Liver (tissue), 9 donors: ENCODE results near the gene FAM110D. TPM values are rescaled to one million over a fixed set of nuclear protein-coding genes. Genes with fewer than 3 reads are reported as not detected.

Source experiments
- DNase-seq: peaks from one replicate; pipeline ENCODE4 v3.0.0-alpha.2; 2017; ENCODE audit warnings: low spot score
- H3K27ac ChIP-seq, 2 donors: one replicate each; pipeline ENCODE4 v1.7.0; 2013; ENCODE audit warnings: inconsistent platforms in 2 of 2, low read length in 2 of 2, control low read depth in 1 of 2, low read depth in 1 of 2, mild to moderate bottlenecking in 1 of 2
- H3K27me3 ChIP-seq, 4 donors: one replicate each; pipeline versions ENCODE4 v1.6.1 to v1.7.0; 2013; ENCODE audit warnings: low read length in 3 of 4, inconsistent platforms in 1 of 4, mild to moderate bottlenecking in 1 of 4, moderate library complexity in 1 of 4; ENCODE audit not compliant: control insufficient read depth in 4 of 4, insufficient read depth in 4 of 4
- H3K36me3 ChIP-seq, 4 donors: one replicate each; pipeline versions ENCODE4 v1.6.1 to v1.7.0; 2013; ENCODE audit warnings: low read length in 3 of 4, mild to moderate bottlenecking in 3 of 4, low read depth in 1 of 4, moderate library complexity in 1 of 4; ENCODE audit not compliant: control insufficient read depth in 4 of 4, insufficient read depth in 3 of 4
- H3K4me1 ChIP-seq, 4 donors: one replicate each; pipeline versions ENCODE4 v1.6.1 to v1.7.0; 2013; ENCODE audit warnings: low read length in 3 of 4, mild to moderate bottlenecking in 3 of 4, moderate library complexity in 1 of 4; ENCODE audit not compliant: control insufficient read depth in 4 of 4, insufficient read depth in 4 of 4
- H3K4me3 ChIP-seq, 3 donors: one replicate each; pipeline versions ENCODE4 v1.6.1 to v1.7.0; 2013; ENCODE audit warnings: low read length in 3 of 3, control low read depth in 1 of 3, low read depth in 1 of 3, mild to moderate bottlenecking in 1 of 3
- H3K9ac ChIP-seq, 2 donors: one replicate each; pipeline ENCODE4 v1.7.0; 2013; ENCODE audit warnings: low read length in 2 of 2, mild to moderate bottlenecking in 2 of 2, moderate library complexity in 2 of 2, control low read depth in 1 of 2, low read depth in 1 of 2
- H3K9me3 ChIP-seq, 4 donors: one replicate each; pipeline versions ENCODE4 v1.6.1 to v1.7.0; 2013; ENCODE audit warnings: low read length in 3 of 4; ENCODE audit not compliant: control insufficient read depth in 4 of 4
- ATF3 ChIP-seq: IDR thresholded peaks from 2 replicates; pipeline ENCODE4 v1.6.1; 2016; ENCODE audit warnings: antibody characterized with exemption
- CTCF ChIP-seq: fragments of 150-350 bp; IDR thresholded peaks from 2 replicates; pipeline ENCODE4 v1.5.1; 2017; ENCODE audit warnings: improper control_type of control experiment, low read depth, low read length; ENCODE audit not compliant: missing input control
- EGR1 ChIP-seq, 2 donors: IDR thresholded peaks; 2 replicates each; pipeline ENCODE4 v1.6.1; 2016 to 2018; ENCODE audit warnings: antibody characterized with exemption in 2 of 2, low read depth in 2 of 2
- FOXA1 ChIP-seq: IDR thresholded peaks from 2 replicates; pipeline ENCODE4 v1.6.1; 2016; ENCODE audit warnings: antibody characterized with exemption
- FOXA2 ChIP-seq: IDR thresholded peaks from 2 replicates; pipeline ENCODE4 v1.6.1; 2016; ENCODE audit warnings: antibody characterized with exemption
- GABPA ChIP-seq, 2 donors: IDR thresholded peaks in 1 of 2; conservative IDR thresholded peaks in 1 of 2; 2 replicates each; pipeline ENCODE4 v1.6.1; 2016; ENCODE audit warnings: antibody characterized with exemption in 2 of 2, mild to moderate bottlenecking in 1 of 2, moderate library complexity in 1 of 2
- HNF4A ChIP-seq, 2 donors: conservative IDR thresholded peaks; 2 replicates each; pipeline ENCODE4 v1.6.1; 2016; ENCODE audit warnings: antibody characterized with exemption in 2 of 2, mild to moderate bottlenecking in 2 of 2
- HNF4G ChIP-seq: IDR thresholded peaks from 2 replicates; pipeline ENCODE4 v1.6.1; 2016; ENCODE audit warnings: antibody characterized with exemption
- JUND ChIP-seq, 2 donors: IDR thresholded peaks; 2 replicates each; pipeline ENCODE4 v1.6.1; 2016; ENCODE audit warnings: antibody characterized with exemption in 2 of 2
- MAX ChIP-seq: IDR thresholded peaks from 2 replicates; pipeline ENCODE4 v1.6.1; 2016; ENCODE audit warnings: antibody characterized with exemption
- NR2F2 ChIP-seq: IDR thresholded peaks from 2 replicates; pipeline ENCODE4 v1.6.1; 2016; ENCODE audit warnings: antibody characterized with exemption
- RAD21 ChIP-seq, 2 donors: IDR thresholded peaks; 2 replicates each; pipeline ENCODE4 v1.6.1; 2016; ENCODE audit warnings: antibody characterized with exemption in 2 of 2, mild to moderate bottlenecking in 2 of 2
- REST ChIP-seq: IDR thresholded peaks from 2 replicates; pipeline ENCODE4 v1.6.1; 2016; ENCODE audit warnings: antibody characterized with exemption, mild to moderate bottlenecking
- RXRA ChIP-seq, 2 donors: IDR thresholded peaks; 2 replicates each; pipeline ENCODE4 v1.6.1; 2017 to 2018; ENCODE audit warnings: antibody characterized with exemption in 2 of 2, mild to moderate bottlenecking in 1 of 2
- SP1 ChIP-seq: IDR thresholded peaks from 2 replicates; pipeline ENCODE4 v1.6.1; 2018; ENCODE audit warnings: antibody characterized with exemption, mild to moderate bottlenecking
- TAF1 ChIP-seq: conservative IDR thresholded peaks from 2 replicates; pipeline ENCODE4 v1.6.1; 2016; ENCODE audit warnings: antibody characterized with exemption, mild to moderate bottlenecking
- YY1 ChIP-seq: IDR thresholded peaks from 2 replicates; pipeline ENCODE4 v1.6.1; 2016; ENCODE audit warnings: antibody characterized with exemption, mild to moderate bottlenecking
- WGBS: extraction: QIAGEN DNeasy Blood & Tissue Kit; methylation state at CpG from one replicate; pipeline ENCODE4 v1.1.7; 2013; 5-methylcytosine and 5-hydroxymethylcytosine counted together
- polyA plus RNA-seq, 2 donors: library from polyadenylated mRNA; stranded (reverse) in 1 of 2; unstranded in 1 of 2; fragments of 200-250 nt in 1 of 2; fragments of >200 nt in 1 of 2; fragmentation: Nextera tagmentation in 1 of 2; extraction: Ambion mirVana in 1 of 2; gene quantifications; one replicate each; pipeline versions ENCODE4 v1.2.1 to v1.2.3, GENCODE V29; 2013 to 2015
- total RNA-seq, 2 donors: library from RNA; depleted of rRNA; stranded (reverse); fragments of >200 nt; gene quantifications; one replicate each; pipeline ENCODE4 v1.2.3, GENCODE V29; 2014
- TF ChIP-seq, protein P1 (sequence below): IDR thresholded peaks from 2 replicates; pipeline ENCODE4 v1.6.1; 2016; ENCODE audit warnings: antibody characterized with exemption
- donor health status: healthy.
- donor health status: healthy.
- donor health status: healthy.
- donor health status: healthy.
- donor health status: healthy.

FAM110D gene
- total and polyA plus RNA-seq, 4 donors = 0.10 to 0.50 (median 0.27) TPM

DNA sequence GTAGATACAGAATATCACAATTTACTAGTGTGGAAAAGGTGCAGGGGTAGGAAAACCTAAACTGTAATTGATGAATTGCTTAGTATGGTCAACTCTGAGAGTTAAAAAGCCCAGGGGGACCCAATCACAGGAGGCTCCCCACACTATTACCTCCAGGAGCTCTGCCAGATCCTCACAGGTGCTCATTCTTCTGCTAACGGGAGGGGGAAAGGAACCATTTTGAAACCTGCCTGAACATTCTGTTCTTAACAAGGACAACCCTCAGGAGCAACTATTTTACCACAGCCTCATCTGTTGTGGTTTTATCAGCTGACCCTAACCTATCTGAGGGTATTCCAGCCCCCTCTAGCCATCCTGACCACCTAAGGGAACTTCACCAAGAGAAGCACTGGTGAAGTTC, 28.2 kb upstream of the FAM110D start:
- Histone ChIP-seq H3K9me3 (no peaks in the 10 kb centered on the region), H3K27ac (no peak overlapping the region), H3K4me1 (peaks cover 2 to 11% (median 6%) of the 10 kb centered on the region in 4 donors), H3K4me3 (no peak overlapping the region), H3K9ac (no peak overlapping the region), H3K36me3 (no peaks in the 10 kb centered on the region), H3K27me3 (no peaks in the 10 kb centered on the region)
- no peak for TF ChIP-seq NR2F2
- TF ChIP-seq YY1 = no peak
- no peak for TF ChIP-seq HNF4A (conservative IDR thresholded peaks at IDR 0.05)
- no peak for TF ChIP-seq TAF1
- no peak for TF ChIP-seq SP1
- TF ChIP-seq CTCF = no peak
- no peak for TF ChIP-seq FOXA2
- TF ChIP-seq GABPA (IDR thresholded peaks at IDR 0.05 in 1 of 2, conservative IDR thresholded peaks at IDR 0.05 in 1 of 2) = no peak
- no peak for TF ChIP-seq MAX
- no peak for TF ChIP-seq JUND (IDR thresholded peaks at IDR 0.05)
- no peak for TF ChIP-seq ATF3
- TF ChIP-seq REST = no peak
- TF ChIP-seq, protein P1, sequence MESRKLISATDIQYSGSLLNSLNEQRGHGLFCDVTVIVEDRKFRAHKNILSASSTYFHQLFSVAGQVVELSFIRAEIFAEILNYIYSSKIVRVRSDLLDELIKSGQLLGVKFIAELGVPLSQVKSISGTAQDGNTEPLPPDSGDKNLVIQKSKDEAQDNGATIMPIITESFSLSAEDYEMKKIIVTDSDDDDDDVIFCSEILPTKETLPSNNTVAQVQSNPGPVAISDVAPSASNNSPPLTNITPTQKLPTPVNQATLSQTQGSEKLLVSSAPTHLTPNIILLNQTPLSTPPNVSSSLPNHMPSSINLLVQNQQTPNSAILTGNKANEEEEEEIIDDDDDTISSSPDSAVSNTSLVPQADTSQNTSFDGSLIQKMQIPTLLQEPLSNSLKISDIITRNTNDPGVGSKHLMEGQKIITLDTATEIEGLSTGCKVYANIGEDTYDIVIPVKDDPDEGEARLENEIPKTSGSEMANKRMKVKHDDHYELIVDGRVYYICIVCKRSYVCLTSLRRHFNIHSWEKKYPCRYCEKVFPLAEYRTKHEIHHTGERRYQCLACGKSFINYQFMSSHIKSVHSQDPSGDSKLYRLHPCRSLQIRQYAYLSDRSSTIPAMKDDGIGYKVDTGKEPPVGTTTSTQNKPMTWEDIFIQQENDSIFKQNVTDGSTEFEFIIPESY = no peak
- TF ChIP-seq FOXA1 = no peak
- no peak for TF ChIP-seq HNF4G
- TF ChIP-seq RXRA (IDR thresholded peaks at IDR 0.05) = no peak
- TF ChIP-seq RAD21 (IDR thresholded peaks at IDR 0.05) = no peak
- no peak for TF ChIP-seq EGR1 (IDR thresholded peaks at IDR 0.05; ENCODE audit: low read depth in 2 of 2)
- 83% methylated on average over 1 of the region's 1 CpG for WGBS
- DNase-seq = no peak
